Right lobe of liver (tissue), 4 donors: Measurements from ENCODE around the gene LHB.
"Not testable (repeated sequence)": the region's sequence is repeated elsewhere in the genome, so short reads cannot be mapped to it uniquely, and the experiment has no call there.

Experiments
- CTCF ChIP-seq, 4 donors: fragments of 200-600 bp in 3 of 4; fragments of 450-650 bp in 1 of 4; IDR thresholded peaks; one replicate each; pipeline versions ENCODE4 v1.5.1 to v1.8.0; 2016 to 2022; ENCODE audit warnings: antibody characterized with exemption in 4 of 4, mild to moderate bottlenecking in 2 of 4
- POLR2A ChIP-seq: fragments of 450-650 bp; IDR thresholded peaks from one replicate; pipeline ENCODE4 v1.6.1; 2017; ENCODE audit warnings: antibody characterized with exemption, mild to moderate bottlenecking
- donor health status: DM: no; HTN: no; CAD: no.
- donor health status: DM: no; HTN: no; CAD: no.
- donor health status: DM: no; HTN: yes; CAD: no.

- not testable (repeated sequence) for TF ChIP-seq CTCF (IDR thresholded peaks at IDR 0.05); POLR2A
Observed at GRCh38 chr19:49049834-49050233, 32.9 kb upstream of the LHB start.
